Neural cell (in vitro differentiated cells): ENCODE results near the gene ZBTB25. TPM values are rescaled to one million over a fixed set of nuclear protein-coding genes. Genes with fewer than 3 reads are reported as not detected.
A peak's percentile ranks its signal among the peaks of the same experiment; 100 is the strongest.

Experiments used
- H2AFZ ChIP-seq: fragments of 200-600, 300-800 bp; sonication (generic), shearing (Covaris generic); 2 replicates; pipeline ENCODE4 v1.6.0; 2014; ENCODE audit warnings: low read depth, mild to moderate bottlenecking, antibody characterized with exemption, low read length, moderate library complexity
- H3F3A ChIP-seq: fragments of 200-600 bp; shearing (Covaris generic); 2 replicates; pipeline ENCODE4 v1.6.1; 2016; ENCODE audit warnings: mild to moderate bottlenecking, moderate library complexity, mixed read lengths, antibody characterized with exemption, low read length; ENCODE audit not compliant: insufficient read depth, poor library complexity, severe bottlenecking
- H3K27ac ChIP-seq: fragments of 200-600, 300-800 bp; sonication (generic), shearing (Covaris generic); 2 replicates; pipeline ENCODE4 v1.5.1; 2014; ENCODE audit warnings: mild to moderate bottlenecking, low read length, moderate library complexity
- H3K27me3 ChIP-seq: fragments of 300-800, 200-600 bp; sonication (generic), shearing (Covaris generic); 2 replicates; pipeline ENCODE4 v1.6.0; 2014; ENCODE audit warnings: mild to moderate bottlenecking, low read depth, low read length, moderate library complexity; ENCODE audit not compliant: insufficient read depth
- H3K36me3 ChIP-seq: fragments of 300-800, 200-600 bp; sonication (generic), shearing (Covaris generic); 2 replicates; pipeline ENCODE4 v1.5.1; 2014; ENCODE audit warnings: mild to moderate bottlenecking, antibody characterized with exemption, low read length, moderate library complexity; ENCODE audit not compliant: insufficient read depth
- H3K4me2 ChIP-seq: fragments of 300-800, 200-600 bp; sonication (generic), shearing (Covaris generic); 2 replicates; pipeline ENCODE4 v1.6.0; 2014; ENCODE audit warnings: mild to moderate bottlenecking, low read length
- H3K4me3 ChIP-seq: fragments of 300-800, 200-600 bp; sonication (generic), shearing (Covaris generic); 2 replicates; pipeline ENCODE4 v1.5.1; 2014; ENCODE audit warnings: mild to moderate bottlenecking, low read length, moderate library complexity
- H3K79me2 ChIP-seq: fragments of 200-600 bp; shearing (Covaris generic); replicated peaks from 2 replicates; pipeline ENCODE4 v1.6.0; 2014; ENCODE audit warnings: mild to moderate bottlenecking, low read length, moderate library complexity; ENCODE audit not compliant: insufficient read depth
- H3K9ac ChIP-seq: fragments of 300-800, 200-600 bp; sonication (generic), shearing (Covaris generic); 2 replicates; pipeline ENCODE4 v1.6.1; 2016; ENCODE audit warnings: mild to moderate bottlenecking, low read length, mixed read lengths
- H3K9me2 ChIP-seq: fragments of 200-600 bp; shearing (Covaris generic); 2 replicates; pipeline ENCODE4 v1.6.1; 2016; ENCODE audit warnings: mild to moderate bottlenecking, low read length, mixed read lengths; ENCODE audit not compliant: insufficient read depth
- H3K9me3 ChIP-seq: fragments of 200-600, 300-800 bp; sonication (generic), shearing (Covaris generic); 2 replicates; pipeline ENCODE4 v1.6.1; 2016; ENCODE audit warnings: mild to moderate bottlenecking, mixed run types, low read length, moderate library complexity, mixed read lengths
- H4K20me1 ChIP-seq: fragments of 200-600 bp; shearing (Covaris generic); 2 replicates; pipeline ENCODE4 v1.6.1; 2016; ENCODE audit warnings: mild to moderate bottlenecking, mixed run types; ENCODE audit not compliant: insufficient read depth
- CTCF ChIP-seq: fragments of 450-650 bp; IDR thresholded peaks from 2 replicates; pipeline ENCODE4 v1.5.1; 2014; ENCODE audit warnings: antibody characterized with exemption, mild to moderate bottlenecking, moderate library complexity; ENCODE audit not compliant: poor library complexity, severe bottlenecking
- EP300 ChIP-seq: fragments of 450-650 bp; conservative IDR thresholded peaks from 2 replicates; pipeline ENCODE4 v1.6.1; 2014; ENCODE audit warnings: antibody characterized with exemption, mild to moderate bottlenecking, moderate library complexity; ENCODE audit not compliant: poor library complexity, severe bottlenecking
- EZH2 ChIP-seq: fragments of 200-600, 300-800 bp; shearing (Covaris generic), sonication (generic); IDR thresholded peaks from 2 replicates; pipeline ENCODE4 v1.6.1; 2014; ENCODE audit warnings: antibody characterized with exemption, low read length, borderline replicate concordance, mild to moderate bottlenecking; ENCODE audit not compliant: insufficient read depth, poor library complexity, severe bottlenecking
- MXI1 ChIP-seq: fragments of 450-650 bp; conservative IDR thresholded peaks from 2 replicates; pipeline ENCODE4 v1.6.1; 2014; ENCODE audit warnings: antibody characterized with exemption, mild to moderate bottlenecking; ENCODE audit not compliant: poor library complexity, severe bottlenecking
- POLR2AphosphoS5 ChIP-seq: IDR thresholded peaks from 2 replicates; pipeline ENCODE4 v1.6.1; 2012
- RAD21 ChIP-seq: fragments of 450-650 bp; conservative IDR thresholded peaks from 2 replicates; pipeline ENCODE4 v1.6.1; 2014; ENCODE audit warnings: antibody characterized with exemption, mild to moderate bottlenecking, moderate library complexity
- REST ChIP-seq: IDR thresholded peaks from 2 replicates; pipeline ENCODE4 v1.6.1; 2012; ENCODE audit warnings: borderline replicate concordance
- SMC3 ChIP-seq: fragments of 450-650 bp; conservative IDR thresholded peaks from 2 replicates; pipeline ENCODE4 v1.6.1; 2014; ENCODE audit warnings: antibody characterized with exemption, mild to moderate bottlenecking, moderate library complexity; ENCODE audit not compliant: poor library complexity
- TAF1 ChIP-seq: IDR thresholded peaks from 2 replicates; pipeline ENCODE4 v1.6.1; 2012; ENCODE audit warnings: low read depth
- polyA plus RNA-seq: library from polyadenylated mRNA; depleted of rRNA; stranded (reverse); fragments of >200 nt; gene quantifications from 2 replicates; pipeline ENCODE4 v1.2.3, GENCODE V29; 2014

ZBTB25 gene
- polyA plus RNA-seq, 1 donor from 2014 or later: 5.3 TPM

- no peaks in the 10 kb centered on the region for H3K27me3 ChIP-seq
- no peak overlapping the region for H2AFZ ChIP-seq
- peak overlapping the region; percentile 1 for H3K27ac ChIP-seq
- H3K79me2 ChIP-seq: no peaks in the 10 kb centered on the region
- H3F3A ChIP-seq: no peaks in the 10 kb centered on the region
- H3K9ac ChIP-seq: no peak overlapping the region
- no peaks in the 10 kb centered on the region for H4K20me1 ChIP-seq
- no peaks in the 10 kb centered on the region for H3K9me3 ChIP-seq
- TF ChIP-seq EP300 (no peak), EZH2 (no peak), CTCF (no peak)
- H3K9me2 ChIP-seq: no peaks in the 10 kb centered on the region
- H3K36me3 ChIP-seq: no peaks in the 10 kb centered on the region
- no peak overlapping the region for H3K4me2 ChIP-seq
- no peak overlapping the region for H3K4me3 ChIP-seq
Observed at GRCh38 chr14:64444984-64445845, 58.4 kb downstream of the ZBTB25 start.

- Histone ChIP-seq H3K4me3 (no peak overlapping the region), H3K9me3 (no peaks in the 10 kb centered on the region), H3K79me2 (no peaks in the 10 kb centered on the region), H3K9ac (no peak overlapping the region), H2AFZ (no peak overlapping the region), H3K4me2 (no peak overlapping the region), H3K36me3 (no peaks in the 10 kb centered on the region), H3K9me2 (no peaks in the 10 kb centered on the region), H3K27me3 (no peaks in the 10 kb centered on the region), H3F3A (no peaks in the 10 kb centered on the region), H3K27ac (no peak overlapping the region), H4K20me1 (no peaks in the 10 kb centered on the region)
- TF ChIP-seq CTCF (no peak), EZH2 (no peak), TAF1 (no peak), SMC3 (no peak), MXI1 (no peak)
Observed at GRCh38 chr14:64444140-64444539, 59.5 kb downstream of the ZBTB25 start.

GRCh38 chr14:64442300-64442988, 61.2 kb downstream of the ZBTB25 start:
- Histone ChIP-seq H3K27ac (no peak overlapping the region), H3K9me2 (no peaks in the 10 kb centered on the region), H3K36me3 (no peaks in the 10 kb centered on the region), H3K4me2 (no peak overlapping the region), H3K9me3 (no peaks in the 10 kb centered on the region), H3K27me3 (no peaks in the 10 kb centered on the region), H3K79me2 (no peaks in the 10 kb centered on the region), H3F3A (no peaks in the 10 kb centered on the region), H2AFZ (no peak overlapping the region), H3K9ac (no peak overlapping the region), H4K20me1 (no peaks in the 10 kb centered on the region), H3K4me3 (no peak overlapping the region)
- TF ChIP-seq EZH2 (no peak), POLR2AphosphoS5 (no peak), MXI1 (no peak), TAF1 (no peak), SMC3 (no peak), RAD21 (no peak), CTCF (no peak), REST (no peak), EP300 (no peak)
